HG03097 (cell line): ENCODE measurements around the gene UGGT1.
"Not testable (repeated sequence)": the region's sequence is repeated elsewhere in the genome, so short reads cannot be mapped to it uniquely, and the experiment has no call there.

Source experiments
- ATAC-seq: cut with Tn5 transposase; IDR thresholded peaks from one replicate; pipeline ENCODE4 v1.9.1; 2021; ENCODE audit not compliant: unreplicated experiment, low FRiP score

Gene UGGT1

DNA sequence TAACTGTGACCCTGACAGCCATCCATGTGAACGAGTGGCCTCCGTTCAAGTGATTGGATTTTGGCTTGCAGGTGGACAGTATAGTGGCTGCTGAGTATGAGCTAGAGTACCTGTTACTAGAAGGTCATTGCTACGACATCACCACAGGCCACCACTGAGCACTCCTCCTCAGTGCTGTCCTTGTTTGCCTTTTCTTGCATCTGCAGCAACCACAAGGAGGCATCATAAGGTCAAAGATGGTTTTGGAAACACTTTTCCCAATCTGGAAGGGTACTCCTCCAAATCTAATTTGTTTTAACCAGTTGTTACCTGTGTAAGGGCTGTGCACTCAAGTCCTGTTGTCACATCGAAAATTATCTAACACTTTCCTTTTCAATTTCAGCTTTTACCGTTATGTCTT lies 81.2 kb downstream of the UGGT1 start:
- no peak for ATAC-seq

DNA sequence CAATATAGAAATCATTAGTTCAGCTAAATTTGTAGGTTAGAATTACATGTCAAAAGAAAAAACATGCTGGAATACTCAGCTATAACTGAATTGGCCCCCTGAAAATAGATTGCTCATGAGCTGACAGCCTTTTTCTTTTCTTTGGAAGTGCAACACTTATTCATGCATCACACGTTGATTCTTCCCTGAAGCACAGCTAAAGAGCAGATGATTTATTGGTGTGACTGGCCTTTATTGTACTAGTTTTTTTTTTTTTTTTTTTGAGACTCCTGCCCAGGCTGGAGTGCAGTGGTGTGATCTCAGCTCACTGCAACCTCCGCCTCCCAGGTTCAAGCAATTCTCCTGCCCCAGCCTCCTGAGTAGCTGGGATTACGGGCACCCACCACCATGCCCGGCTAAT lies 83.1 kb downstream of the UGGT1 start:
- not testable (repeated sequence) for ATAC-seq

DNA sequence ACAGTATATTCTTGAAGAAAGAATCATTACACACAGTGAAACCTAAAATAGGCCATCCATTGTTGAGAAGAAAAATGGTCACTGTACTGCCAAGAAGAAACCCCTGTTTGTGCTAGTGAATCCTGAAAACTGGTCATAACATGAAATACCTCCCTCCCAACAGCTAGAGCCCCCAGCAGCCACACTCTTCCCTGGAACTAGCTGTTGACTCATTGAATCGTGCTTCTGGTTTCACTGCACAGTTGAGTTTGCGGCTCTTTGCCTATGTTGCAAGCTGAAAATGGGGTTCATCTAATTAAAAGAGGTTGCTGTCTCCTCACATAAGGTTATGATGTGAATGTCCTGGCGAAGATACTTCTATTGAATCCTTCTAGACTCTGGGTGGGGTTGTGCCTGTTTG lies 86.3 kb downstream of the UGGT1 start:
- no peak for ATAC-seq

DNA sequence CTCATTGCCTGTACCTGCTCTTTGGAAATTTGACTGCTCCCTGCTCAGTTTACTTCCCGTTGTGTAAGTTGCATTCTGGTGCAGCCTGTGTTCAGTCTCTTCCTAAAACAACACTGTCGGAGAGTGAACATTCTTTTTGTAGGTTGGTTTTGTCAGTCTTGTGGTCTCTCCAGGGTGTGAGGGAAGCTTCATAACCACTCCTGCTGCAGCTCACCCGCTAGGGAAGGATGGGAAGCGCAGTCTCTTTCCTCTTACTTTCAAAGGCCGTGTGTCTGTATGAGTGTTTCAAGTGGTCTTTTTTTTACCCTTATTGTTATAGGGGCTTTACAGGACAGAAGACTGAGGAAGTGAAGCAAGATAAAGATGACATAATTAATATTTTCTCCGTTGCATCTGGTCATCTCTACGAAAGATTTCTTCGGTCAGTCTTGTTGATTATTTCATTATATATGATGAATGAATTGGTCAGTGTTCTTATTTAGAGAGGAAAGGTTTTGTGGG lies 87.2 kb downstream of the UGGT1 start:
- no peak for ATAC-seq

DNA sequence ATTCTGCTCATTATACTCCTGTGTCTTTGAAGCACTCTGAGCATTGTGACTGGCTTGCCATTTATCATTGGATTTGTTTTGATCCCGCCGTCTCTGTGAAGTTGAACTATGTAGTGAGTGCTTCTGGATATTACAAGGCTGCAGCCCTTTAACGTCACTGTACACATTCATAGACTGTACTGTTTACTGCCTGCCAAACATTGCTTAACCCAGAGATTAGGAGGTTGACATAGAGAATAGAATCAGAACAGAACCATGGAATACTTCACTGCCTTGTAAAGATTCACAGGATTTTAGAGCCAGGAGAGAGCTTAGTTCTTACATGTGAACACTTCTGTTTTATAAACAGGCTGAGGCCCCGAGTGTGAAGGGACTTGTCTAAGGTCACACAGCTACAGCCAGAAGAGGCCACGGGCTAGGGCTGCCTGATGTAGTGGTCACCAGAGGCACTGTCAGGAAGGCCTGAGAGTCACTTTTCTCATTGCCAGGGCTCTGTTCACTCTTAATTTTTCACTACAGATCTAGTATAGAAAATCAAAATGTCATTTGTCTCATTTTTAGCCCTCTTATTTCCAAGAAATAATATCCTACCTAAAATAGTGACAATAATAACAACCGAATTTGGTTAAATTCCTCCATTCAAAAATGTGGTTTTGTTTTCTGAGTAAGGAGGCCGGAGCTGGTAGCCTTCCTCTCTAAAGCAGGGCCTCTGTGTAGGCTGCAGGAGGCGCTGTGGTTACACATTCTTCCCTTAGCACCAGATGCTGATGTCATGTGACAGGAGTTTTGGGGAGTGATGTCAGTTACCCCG lies 87.9 kb downstream of the UGGT1 start:
- no peak for ATAC-seq

DNA sequence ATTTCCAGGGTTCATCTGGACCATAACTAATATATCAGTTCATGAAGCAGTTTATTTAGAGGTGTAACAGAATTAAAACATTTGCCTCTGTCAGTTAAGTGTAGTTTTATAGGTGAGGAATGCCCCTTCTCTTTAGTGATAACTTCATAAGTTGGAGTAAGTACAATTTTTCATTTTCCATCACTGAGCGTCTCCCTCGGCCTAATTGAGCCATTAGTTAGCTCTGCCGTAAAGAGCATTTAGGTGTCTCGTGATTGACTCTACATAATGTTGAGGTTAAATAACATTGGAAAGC lies 88.4 kb downstream of the UGGT1 start:
- no peak for ATAC-seq

DNA sequence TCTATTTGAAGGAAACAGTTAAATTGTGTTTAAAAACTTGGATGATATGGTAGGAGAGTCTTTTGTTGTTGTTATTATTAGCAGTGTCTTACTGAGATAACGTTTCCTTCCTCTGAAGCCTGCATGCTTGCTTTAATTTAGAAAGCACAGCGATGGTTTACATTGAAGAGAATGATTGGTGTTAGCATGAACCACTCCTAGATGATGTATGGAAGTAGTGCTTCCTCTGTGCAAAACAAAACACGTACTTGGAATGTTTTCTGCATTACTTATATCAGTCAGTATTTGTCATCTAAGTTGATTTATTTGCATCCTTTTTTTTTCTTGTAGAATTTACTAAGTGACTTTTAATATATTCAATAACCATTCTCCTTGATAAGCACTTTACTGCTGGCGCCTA lies 89.0 kb downstream of the UGGT1 start:
- no peak for ATAC-seq

DNA sequence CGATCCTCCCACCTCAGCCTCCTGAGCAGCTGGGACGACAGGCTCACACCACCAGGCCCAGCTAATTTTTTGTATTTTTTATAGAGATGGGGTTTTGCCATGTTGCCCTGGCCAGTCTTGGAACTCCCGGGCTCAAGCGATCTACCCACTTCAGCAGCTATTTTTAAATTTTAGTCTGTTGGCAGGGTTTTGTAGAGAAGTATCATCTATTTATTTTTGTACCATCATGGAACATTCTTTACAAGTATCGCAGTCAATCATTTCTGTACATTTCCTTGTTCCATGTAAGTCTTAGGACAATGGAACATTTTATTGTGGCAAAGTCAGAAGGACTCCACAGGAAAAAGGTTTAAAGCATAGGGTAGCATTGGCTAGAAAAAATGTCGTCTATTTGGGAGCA lies 94.6 kb downstream of the UGGT1 start:
- ATAC-seq = no peak

DNA sequence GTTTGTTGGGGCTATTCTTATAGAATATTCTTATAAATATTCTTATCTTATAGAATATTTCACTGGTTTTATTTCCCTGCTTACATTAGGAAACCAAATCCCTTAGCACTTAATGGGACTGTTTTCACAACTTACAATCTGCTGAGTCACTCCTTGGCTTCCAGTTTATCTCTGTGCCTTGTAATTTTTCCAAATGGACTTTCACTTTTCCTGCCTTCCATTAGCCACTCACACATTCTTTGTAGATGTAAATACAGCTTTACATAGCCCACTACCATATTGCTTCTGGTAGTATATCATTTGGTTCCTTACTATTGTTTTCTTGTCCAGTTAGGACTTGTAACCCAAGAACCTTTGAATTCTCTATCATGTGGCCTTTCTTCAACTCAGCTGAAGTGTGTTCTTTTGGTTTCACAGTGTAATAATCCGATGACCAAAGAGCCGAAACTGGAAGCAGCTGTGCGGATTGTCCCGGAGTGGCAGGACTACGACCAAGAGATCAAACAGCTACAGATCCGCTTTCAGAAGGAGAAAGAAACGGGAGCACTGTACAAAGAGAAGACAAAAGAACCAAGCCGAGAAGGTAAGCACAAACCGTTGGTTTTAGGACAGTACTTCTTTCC lies 96.1 kb downstream of the UGGT1 start:
- no peak for ATAC-seq

DNA sequence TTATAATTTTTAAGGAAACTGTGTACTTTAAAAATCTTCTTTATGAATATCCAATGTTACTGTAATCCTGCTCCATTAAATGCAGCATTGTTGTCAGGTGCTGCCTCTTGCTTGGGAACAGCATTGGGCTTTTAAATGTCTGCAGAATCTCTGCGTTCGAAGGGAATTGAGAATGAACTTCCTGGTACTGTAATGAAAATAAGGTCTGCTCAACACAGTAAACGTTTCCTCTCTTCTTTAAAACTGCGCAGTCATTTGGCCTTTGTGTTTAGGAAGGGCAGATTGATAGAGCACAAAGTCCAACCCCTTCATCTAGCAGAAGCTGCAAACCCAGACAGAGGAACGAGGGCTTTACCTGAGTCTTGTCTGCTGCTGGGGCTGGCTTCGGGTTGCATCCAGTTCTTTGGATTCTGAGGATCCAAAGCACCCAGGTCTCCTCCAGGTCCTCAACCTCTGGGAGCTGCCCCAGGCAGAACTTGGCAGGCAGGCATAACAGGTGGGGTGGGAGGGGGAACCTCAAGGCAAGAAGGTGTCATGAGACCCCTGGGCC lies 104.5 kb downstream of the UGGT1 start:
- ATAC-seq = no peak

DNA sequence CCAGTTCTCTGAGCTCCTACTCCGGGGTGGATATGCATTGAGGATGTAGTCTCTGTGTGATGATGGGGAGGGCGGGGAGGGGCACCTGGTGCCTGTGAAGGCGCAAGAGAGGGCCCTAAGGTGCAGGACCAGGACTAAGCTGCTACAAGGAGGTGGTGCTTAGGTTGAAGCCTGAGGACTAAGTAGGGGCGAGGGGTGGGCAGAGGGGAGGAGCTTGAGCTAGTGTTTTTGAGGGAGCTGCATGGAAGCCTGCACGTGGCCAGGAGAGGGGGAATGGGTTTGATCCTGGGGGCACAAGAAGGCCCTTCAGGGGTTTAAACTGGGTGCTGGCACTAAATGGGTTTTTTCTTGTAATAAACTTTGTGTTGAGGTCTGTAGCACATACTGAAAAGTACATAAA lies 105.0 kb downstream of the UGGT1 start:
- no peak for ATAC-seq

DNA sequence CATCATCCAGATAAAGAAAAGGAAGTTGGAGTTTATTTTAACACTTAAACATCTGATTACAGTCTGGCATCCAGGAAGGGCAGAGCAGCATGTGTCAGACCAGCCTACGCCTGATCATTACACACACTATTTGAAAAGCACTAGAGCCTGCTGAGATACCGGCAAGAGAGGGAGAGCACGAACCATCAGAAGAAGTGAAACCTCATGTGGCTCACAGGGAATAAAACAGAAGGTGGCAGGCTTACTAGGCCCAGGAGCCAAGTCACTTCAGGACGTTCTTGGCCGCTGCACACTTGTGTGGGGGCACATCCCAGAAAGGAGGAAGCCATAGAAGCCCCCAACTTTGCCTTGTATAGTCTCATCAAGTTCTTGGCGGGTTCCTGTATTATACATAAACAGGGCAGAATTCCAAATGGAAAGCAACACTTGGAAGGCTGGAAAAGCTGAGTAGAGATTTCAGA lies 105.5 kb downstream of the UGGT1 start:
- no peak for ATAC-seq

DNA sequence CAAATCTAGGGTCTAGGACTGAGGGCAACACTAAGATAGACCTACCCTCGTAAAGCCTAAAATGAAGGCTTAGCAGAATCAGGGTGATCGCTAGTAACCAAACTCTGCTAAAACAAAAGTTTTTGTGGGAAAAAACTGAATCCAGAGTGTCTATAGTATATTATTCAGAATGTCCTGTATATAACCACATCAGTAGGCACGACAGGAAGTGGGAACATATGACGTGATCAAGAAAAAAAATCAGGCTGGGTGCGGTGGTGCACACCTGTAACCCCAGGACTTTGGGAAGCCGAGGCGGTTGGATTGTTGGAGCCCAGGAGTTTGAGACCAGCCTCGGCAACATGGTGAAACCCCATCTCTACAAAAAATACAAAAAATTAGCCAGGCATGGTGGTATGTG lies 106.1 kb downstream of the UGGT1 start:
- ATAC-seq = no peak

DNA sequence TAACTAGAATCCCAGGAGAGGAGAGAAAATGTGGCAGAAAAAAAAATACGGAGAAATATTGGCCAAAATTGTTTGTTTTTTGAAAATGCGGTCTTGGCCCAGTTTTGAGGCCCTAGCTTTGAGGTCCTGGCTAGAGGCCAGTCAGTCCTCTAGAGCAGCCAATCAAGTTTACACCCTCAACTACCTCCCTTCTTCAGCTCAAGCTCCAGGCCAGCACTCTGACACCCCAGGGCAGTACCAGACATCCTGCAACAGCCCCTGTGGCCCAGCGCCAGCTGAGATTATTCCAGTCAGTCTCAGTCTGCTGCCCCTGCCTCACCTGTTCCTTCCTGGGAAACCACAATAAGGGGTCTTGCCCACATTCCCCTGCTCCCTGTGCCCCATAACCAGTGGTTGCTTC lies 107.7 kb downstream of the UGGT1 start:
- ATAC-seq = no peak

DNA sequence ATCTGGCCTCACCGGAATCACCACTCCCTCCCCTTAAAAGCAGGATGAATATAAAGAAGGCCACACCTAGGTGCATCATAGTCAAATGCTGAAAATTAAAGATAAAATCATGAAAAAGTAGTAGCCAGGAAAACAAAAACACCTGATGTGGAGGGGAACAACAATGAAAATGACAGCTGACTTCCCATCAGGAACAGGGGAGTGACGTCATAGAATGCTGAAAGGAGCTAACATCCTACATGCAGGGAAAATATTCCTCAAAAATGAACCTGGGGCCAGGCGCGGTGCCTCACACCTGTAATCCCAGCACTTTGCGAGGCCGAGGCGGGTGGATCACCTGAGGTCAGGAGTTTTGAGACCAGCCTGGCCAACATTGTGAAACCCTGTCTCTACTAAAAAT lies 108.1 kb downstream of the UGGT1 start:
- no peak for ATAC-seq

DNA sequence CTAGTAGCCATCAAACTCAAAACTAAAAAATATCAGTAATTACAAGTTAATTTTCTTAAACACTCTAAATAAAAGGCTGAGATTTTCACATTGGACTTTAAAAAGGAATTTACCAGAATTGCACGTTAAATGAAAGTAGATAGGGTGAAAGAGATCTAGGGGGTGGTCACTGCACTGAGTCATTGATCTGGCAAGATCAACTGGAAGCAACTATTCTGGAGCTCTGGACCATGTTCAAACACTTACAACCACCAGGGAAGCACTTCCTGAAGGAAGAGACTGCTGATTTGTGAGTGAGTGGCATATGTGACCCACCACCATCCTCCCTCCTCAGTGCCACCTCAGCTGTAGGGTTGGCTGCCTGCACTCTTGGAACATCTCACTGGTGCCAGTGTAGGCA lies 111.8 kb downstream of the UGGT1 start:
- ATAC-seq = no peak

DNA sequence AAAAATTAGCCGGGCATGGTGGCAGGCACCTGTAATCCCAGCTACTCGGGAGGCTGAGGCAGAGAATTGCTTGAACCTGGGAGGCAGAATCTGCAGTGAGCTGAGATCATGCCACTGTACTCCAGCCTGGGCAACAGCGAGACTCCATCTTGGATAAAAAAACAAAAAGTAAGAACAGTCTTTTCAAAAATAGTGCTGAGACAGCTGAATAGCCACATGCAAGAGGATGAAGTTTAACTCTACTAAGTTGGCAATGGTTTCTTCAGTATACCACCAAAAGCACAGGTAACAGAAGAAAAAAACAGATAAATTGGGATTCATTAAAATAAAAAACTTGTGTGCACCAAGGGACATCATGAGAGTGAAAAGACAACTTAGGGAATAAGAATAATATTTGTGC lies 115.2 kb downstream of the UGGT1 start:
- no peak for ATAC-seq

DNA sequence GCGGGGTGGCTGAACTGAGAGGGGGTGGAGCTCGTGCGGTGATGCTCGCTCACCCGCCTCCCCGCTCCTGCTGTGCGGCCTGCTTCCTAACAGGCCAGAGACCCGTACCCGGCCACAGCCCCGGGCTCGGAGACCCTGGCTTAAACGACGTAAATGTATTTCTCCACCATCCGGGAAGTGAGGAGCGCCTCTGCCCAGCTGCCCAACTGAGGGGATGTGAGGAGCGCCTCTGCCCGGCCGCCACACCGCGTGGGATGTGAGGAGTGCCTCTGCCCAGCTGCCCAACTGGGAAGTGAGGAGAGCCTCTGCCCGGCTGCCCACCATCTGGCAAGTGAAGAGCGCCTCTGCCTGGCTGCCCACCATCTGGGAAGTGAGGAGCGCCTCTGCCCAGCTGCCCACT lies 117.0 kb downstream of the UGGT1 start:
- no peak for ATAC-seq

DNA sequence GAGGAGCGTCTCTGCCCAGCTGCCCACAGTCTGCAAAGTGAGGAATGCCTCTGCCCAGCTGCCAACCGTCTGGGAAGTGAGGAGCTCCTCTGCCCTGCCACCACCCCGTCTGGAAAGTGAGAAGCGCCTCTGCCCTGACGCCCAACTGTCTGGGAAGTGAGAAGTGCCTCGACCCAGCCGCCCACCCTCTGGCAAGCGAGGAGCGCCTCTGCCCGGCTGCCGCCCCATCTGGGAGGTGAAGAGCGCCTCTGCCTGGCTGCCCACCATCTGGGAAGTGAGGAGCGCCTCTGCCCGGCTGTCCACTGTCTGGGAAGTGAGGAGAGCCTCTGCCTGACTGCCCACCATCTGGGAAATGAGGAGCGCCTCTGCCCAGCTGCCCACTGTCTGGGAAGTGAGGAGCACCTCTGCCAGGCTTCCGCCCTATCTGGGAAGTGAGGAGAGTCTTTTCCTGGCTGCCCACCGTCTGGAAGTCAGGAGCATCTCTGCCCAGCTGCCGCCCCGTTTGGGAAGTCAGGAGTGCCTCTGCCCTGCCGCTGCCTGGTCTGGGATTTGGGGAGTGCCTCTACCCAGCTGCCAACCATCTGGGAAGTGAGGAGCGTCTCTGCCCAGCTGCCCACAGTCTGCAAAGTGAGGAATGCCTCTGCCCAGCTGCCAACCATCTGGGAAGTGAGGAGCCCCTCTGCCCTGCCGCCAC lies 117.8 kb downstream of the UGGT1 start:
- ATAC-seq = not testable (repeated sequence)

DNA sequence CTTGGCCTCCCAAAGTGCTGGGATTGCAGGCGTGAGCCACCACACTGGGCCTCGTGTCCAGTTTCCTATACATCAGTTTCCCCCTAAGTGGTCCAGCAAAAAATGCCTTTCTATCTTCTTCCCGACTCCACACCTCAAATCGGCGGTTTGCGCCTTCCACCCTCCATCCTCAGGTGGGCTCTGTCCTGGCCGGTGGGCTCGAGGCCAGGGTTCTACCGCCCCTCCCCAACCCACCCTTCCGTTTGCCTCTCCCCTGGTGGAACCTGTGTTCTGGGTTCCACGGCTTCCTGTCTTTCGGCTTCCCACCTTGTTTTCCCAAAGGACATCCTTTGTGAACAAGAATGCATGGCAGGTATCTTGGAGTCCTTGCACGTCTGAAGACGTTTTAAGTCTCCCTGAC lies 123.3 kb downstream of the UGGT1 start:
- no peak for ATAC-seq

DNA sequence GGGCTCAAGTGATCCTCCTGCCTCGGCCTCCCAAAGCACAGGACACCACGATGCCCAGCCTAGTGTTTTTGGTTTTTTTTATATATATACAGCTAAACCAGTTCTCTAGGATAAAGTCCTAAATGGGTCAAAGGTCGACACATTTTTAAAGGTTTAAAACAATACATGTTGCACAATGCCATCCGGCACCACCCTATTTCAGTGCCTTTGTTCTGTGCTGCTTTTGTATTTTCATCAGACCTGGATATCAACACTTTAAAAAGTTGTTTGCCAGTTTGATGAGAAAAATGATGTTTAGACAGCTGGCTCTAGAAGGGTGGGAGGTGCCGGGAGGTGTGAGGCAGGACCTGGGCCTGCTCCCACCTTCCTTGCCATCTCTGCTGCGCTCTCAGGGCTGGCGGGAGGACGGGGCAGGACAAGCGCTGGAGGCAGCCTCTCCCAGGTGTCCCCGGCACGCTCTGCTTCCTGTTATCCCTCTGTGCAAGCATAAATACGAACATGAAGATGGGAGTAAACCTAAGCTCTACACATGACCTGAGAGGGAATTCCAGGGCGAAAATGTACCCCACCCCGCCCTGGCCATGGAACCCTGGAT lies 124.0 kb downstream of the UGGT1 start:
- ATAC-seq = no peak
